Left lung (tissue), 10 donors: ENCODE data around the gene HIVEP3. TPM values are rescaled to one million over a fixed set of nuclear protein-coding genes. Genes with fewer than 3 reads are reported as not detected.

Source experiments
- ATAC-seq: fragments of 200-7000 bp; cut with Tn5 transposase; one replicate; pipeline ENCODE4 v1.9.1; 2020; ENCODE audit warnings: moderate library complexity
- DNase-seq, 4 donors: peaks; one replicate each; pipeline ENCODE4 v3.0.0-alpha.2; 2013 to 2020
- H3K27ac ChIP-seq, 2 donors: fragments of 200-600 bp; sonication (generic) in 1 of 2; one replicate each; pipeline versions ENCODE4 v1.5.0 to v1.8.0; 2020 to 2021
- H3K27me3 ChIP-seq, 2 donors: fragments of 200-600 bp; sonication (generic) in 1 of 2; one replicate each; pipeline versions ENCODE4 v1.5.0 to v1.8.0; 2020 to 2021
- H3K36me3 ChIP-seq, 2 donors: fragments of 200-600 bp; sonication (generic) in 1 of 2; one replicate each; pipeline versions ENCODE4 v1.5.0 to v1.8.0; 2020 to 2021
- H3K4me1 ChIP-seq, 2 donors: fragments of 200-600 bp; one replicate each; pipeline ENCODE4 v1.8.0; 2021
- H3K4me3 ChIP-seq, 2 donors: fragments of 200-600 bp; sonication (generic) in 1 of 2; one replicate each; pipeline versions ENCODE4 v1.5.0 to v1.8.0; 2020 to 2021; ENCODE audit warnings: mild to moderate bottlenecking in 1 of 2
- H3K9me3 ChIP-seq, 2 donors: fragments of 200-600 bp; sonication (generic) in 1 of 2; one replicate each; pipeline versions ENCODE4 v1.5.0 to v1.8.0; 2020 to 2021
- CTCF ChIP-seq, 2 donors: fragments of 200-600 bp; sonication (generic) in 1 of 2; IDR thresholded peaks; one replicate each; pipeline versions ENCODE4 v1.5.0 to v1.8.0; 2021; ENCODE audit warnings: antibody characterized with exemption in 2 of 2
- intact Hi-C, 2 donors: fragments of 100-400 bp; cut with DNase I; formaldehyde crosslinking; loops; one replicate each; pipeline versions ENCODE4 v1.11.2 to v1.14.2; 2022
- polyA plus RNA-seq, 6 donors: library from polyadenylated mRNA; unstranded; fragments of 120-200 nt; gene quantifications; one replicate each; pipeline ENCODE4 v1.2.1, GENCODE V29; 2013; ENCODE audit not compliant: insufficient read length in 6 of 6
- total RNA-seq, 2 donors: library from RNA; stranded (reverse); fragmentation: NEBNext Ultra II Directional; extraction: Animal tissue kit (Norgen Biotek cat#: 25700); gene quantifications; one replicate each; pipeline ENCODE4 v1.2.1, GENCODE V29; 2021
- donor health status: DM: no; HTN: yes; CAD: no.
- donor health status: DM: no; HTN: no; CAD: no.

The HIVEP3 gene
- total and polyA plus RNA-seq, 8 donors: 6.0 to 15.6 (median 7.4) TPM

DNA sequence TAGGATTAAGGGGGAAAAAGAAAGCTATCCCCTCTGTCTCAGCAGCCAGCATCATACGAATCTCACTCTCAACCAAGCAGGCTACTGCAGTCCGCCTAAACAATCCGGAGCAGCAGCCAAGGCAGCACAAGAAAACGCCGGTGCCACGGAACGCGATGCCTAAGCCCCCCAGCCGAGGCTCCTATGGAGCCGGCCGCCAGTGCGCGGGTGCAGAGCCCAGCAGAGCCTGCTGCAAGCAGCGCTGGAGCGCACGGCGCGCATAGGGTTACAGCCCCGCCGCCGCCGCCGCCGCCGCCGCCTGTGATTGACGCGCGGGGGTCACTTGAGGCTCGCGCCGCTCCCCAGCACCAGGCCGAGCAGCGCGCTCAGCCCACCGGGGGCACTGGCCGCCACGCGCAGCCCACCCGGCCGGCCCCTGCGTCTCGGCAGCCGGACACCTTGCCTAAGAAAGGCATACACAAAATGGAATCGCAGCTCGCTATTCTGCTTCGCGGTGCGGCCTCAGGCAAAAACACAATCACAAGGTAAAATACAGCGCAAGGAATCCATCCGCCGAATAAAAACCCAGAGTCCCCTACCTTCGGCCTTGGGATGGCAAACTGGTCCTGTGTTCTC is 780 bp downstream of the HIVEP3 start:
- peak overlapping the region in 1 of 2 donors; percentile 41 for H3K27ac ChIP-seq
- DNase-seq (peak in 2 of 4 donors; percentile 34 to 83), ATAC-seq (peak; percentile 85)

DNA sequence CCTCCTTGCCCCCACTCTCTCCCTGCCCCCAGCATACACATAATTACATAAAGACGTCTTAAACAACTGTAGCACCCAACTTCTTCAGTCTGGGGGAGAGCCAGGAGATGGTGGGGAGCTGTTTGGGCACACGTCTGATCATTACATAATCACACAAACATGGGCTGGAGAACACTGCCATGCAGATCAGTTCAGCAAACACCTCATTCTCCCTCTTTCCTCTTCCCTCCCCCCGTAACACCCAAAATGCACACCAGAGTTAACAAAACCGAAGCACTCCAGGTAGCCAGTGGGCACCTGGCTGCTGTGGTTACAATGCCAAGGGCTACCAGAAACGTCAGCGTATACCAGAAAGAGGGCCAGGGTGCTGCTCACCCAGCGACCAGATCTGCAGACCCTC is 1.6 kb downstream of the HIVEP3 start:
- Histone ChIP-seq H3K4me1 (peaks cover 6 to 44% of the 10 kb centered on the region in 2 donors), H3K36me3 (no peaks in the 10 kb centered on the region), H3K9me3 (no peaks in the 10 kb centered on the region), H3K27me3 (peaks cover 0 to 34% of the 10 kb centered on the region in 2 donors), H3K27ac (peak overlapping the region in 1 of 2 donors; percentile 25), H3K4me3 (peak overlapping the region in 1 of 2 donors; percentile 55)
- ATAC-seq (no peak), DNase-seq (no peak)
- intact Hi-C loops: no loop called here
- no peak for TF ChIP-seq CTCF (IDR thresholded peaks at IDR 0.05)

More for the DNA sequence above, 780 bp downstream of the HIVEP3 start:
- H3K27me3 ChIP-seq: peaks cover 0 to 34% of the 10 kb centered on the region in 2 donors
- TF ChIP-seq CTCF (IDR thresholded peaks at IDR 0.05): no peak
- peak overlapping the region; percentile 52 to 55 for H3K4me3 ChIP-seq
- peaks cover 2 to 44% of the 10 kb centered on the region in 2 donors for H3K4me1 ChIP-seq
- no peaks in the 10 kb centered on the region for H3K9me3 ChIP-seq
- no peaks in the 10 kb centered on the region for H3K36me3 ChIP-seq
- intact Hi-C loops: no loop called here

GRCh38 chr1:41915786-41916571 is 2.7 kb downstream of the HIVEP3 start:
- intact Hi-C loops: no loop called here
- peaks cover 6 to 44% of the 10 kb centered on the region in 2 donors for H3K4me1 ChIP-seq
- DNase-seq (peak in 1 of 4 donors; percentile 64), ATAC-seq (peak; percentile 52)
- TF ChIP-seq CTCF (IDR thresholded peaks at IDR 0.05): no peak
- no peak overlapping the region for H3K4me3 ChIP-seq
- H3K36me3 ChIP-seq: no peaks in the 10 kb centered on the region
- no peaks in the 10 kb centered on the region for H3K9me3 ChIP-seq
- H3K27me3 ChIP-seq: peaks cover 0 to 34% of the 10 kb centered on the region in 2 donors
- H3K27ac ChIP-seq: peak overlapping the region in 1 of 2 donors; percentile 65

- Histone ChIP-seq H3K36me3 (no peaks in the 10 kb centered on the region), H3K27ac (no peak overlapping the region), H3K9me3 (no peaks in the 10 kb centered on the region), H3K4me1 (peaks cover 6 to 41% of the 10 kb centered on the region in 2 donors), H3K4me3 (no peak overlapping the region), H3K27me3 (peaks cover 0 to 26% of the 10 kb centered on the region in 2 donors)
- no peak for TF ChIP-seq CTCF (IDR thresholded peaks at IDR 0.05)
- ATAC-seq: no peak
- DNase-seq: no peak
- intact Hi-C loops: no loop called here
Measured at GRCh38 chr1:41914516-41914915, 4.2 kb downstream of the HIVEP3 start.

DNA sequence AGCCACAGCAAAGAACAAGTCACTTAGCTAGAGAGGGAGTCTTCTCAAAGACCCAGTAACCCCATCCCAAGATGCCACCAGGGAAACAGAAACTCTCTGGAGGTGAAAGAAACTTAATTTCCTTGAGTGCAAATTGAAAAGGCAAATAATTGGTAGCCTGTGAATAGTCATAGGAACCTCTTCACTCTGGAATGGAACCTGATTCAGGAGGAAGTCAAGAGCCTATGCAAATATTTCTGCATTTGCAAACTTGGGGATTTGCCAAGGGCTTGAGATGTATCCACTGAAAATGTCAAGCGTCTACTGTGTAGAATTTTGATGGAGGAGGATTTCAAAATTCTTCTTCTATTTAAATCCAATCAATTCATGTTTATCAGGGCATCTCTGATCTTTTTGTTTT is 5.7 kb downstream of the HIVEP3 start:
- Histone ChIP-seq H3K27me3 (peaks cover 0 to 11% of the 10 kb centered on the region in 2 donors), H3K9me3 (no peaks in the 10 kb centered on the region), H3K36me3 (no peaks in the 10 kb centered on the region), H3K27ac (no peak overlapping the region), H3K4me3 (no peak overlapping the region), H3K4me1 (peaks cover 3 to 27% of the 10 kb centered on the region in 2 donors)
- TF ChIP-seq CTCF (IDR thresholded peaks at IDR 0.05): no peak
- DNase-seq: no peak
- peak; percentile 57 for ATAC-seq
- intact Hi-C loops: no loop called here
